ENCODE measurements around the gene EFNA3.

DNA sequence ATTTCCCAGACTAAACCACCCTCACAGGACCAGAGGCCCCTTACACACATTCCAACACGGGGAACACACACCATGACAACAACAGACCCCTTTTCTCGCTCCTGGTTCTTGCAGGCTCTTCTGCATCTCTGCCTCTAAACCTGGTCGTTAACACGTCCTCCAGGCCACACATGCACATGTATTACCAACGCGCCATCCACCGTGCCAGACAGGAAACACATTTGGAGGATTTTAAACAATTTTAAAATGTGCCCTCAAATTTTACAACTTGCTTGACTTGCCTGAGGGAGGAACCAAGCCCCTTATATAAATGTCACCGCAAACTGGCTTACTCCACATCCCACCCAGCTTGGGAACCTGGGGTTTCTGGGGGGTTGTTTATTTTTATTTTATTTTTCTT is 32.2 kb downstream of the EFNA3 start:
- TF ChIP-seq, protein P1, sequence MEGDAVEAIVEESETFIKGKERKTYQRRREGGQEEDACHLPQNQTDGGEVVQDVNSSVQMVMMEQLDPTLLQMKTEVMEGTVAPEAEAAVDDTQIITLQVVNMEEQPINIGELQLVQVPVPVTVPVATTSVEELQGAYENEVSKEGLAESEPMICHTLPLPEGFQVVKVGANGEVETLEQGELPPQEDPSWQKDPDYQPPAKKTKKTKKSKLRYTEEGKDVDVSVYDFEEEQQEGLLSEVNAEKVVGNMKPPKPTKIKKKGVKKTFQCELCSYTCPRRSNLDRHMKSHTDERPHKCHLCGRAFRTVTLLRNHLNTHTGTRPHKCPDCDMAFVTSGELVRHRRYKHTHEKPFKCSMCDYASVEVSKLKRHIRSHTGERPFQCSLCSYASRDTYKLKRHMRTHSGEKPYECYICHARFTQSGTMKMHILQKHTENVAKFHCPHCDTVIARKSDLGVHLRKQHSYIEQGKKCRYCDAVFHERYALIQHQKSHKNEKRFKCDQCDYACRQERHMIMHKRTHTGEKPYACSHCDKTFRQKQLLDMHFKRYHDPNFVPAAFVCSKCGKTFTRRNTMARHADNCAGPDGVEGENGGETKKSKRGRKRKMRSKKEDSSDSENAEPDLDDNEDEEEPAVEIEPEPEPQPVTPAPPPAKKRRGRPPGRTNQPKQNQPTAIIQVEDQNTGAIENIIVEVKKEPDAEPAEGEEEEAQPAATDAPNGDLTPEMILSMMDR (IDR thresholded peaks at IDR 0.05) = no peak
- TF ChIP-seq POLR2AphosphoS5 (IDR thresholded peaks at IDR 0.05) (no peak), POLR2A (IDR thresholded peaks at IDR 0.05; ENCODE audit: low read depth) (no peak), EP300 (IDR thresholded peaks at IDR 0.05) (no peak)

All from esophagus muscularis mucosa (tissue), 4 donors.